Muscle layer of colon (tissue), 2 donors: Measurements from ENCODE around the gene NOTUM.
A peak's percentile ranks its signal among the peaks of the same experiment; 100 is the strongest.

Experiments used
- H3K27ac ChIP-seq: one replicate; pipeline ENCODE4 v1.7.0; 2013; ENCODE audit warnings: low read depth, mild to moderate bottlenecking, low read length, moderate library complexity
- H3K27me3 ChIP-seq, 2 donors: one replicate each; pipeline ENCODE4 v1.7.0; 2013; ENCODE audit warnings: low read length in 2 of 2, mild to moderate bottlenecking in 2 of 2; ENCODE audit not compliant: insufficient read depth in 2 of 2, control insufficient read depth in 1 of 2
- H3K36me3 ChIP-seq: one replicate; pipeline ENCODE4 v1.7.0; 2013; ENCODE audit warnings: mild to moderate bottlenecking, low read length; ENCODE audit not compliant: insufficient read depth
- H3K4me1 ChIP-seq: one replicate; pipeline ENCODE4 v1.7.0; 2013; ENCODE audit warnings: mild to moderate bottlenecking, low read length; ENCODE audit not compliant: insufficient read depth
- H3K4me3 ChIP-seq, 2 donors: one replicate each; pipeline ENCODE4 v1.7.0; 2013; ENCODE audit warnings: low read length in 2 of 2, low read depth in 1 of 2, mild to moderate bottlenecking in 1 of 2, moderate library complexity in 1 of 2
- H3K9ac ChIP-seq: one replicate; pipeline ENCODE4 v1.7.0; 2013; ENCODE audit warnings: low read length
- H3K9me3 ChIP-seq: one replicate; pipeline ENCODE4 v1.7.0; 2013; ENCODE audit warnings: mild to moderate bottlenecking, low read length
- donor health status: abdominal sarcoma.
- donor health status: Adenocarcinoma of cecum.

Gene NOTUM

GRCh38 chr17:81993729-81994592 is 33.0 kb upstream of the NOTUM start:
- no peaks in the 10 kb centered on the region for H3K27me3 ChIP-seq
- H3K4me3 ChIP-seq: no peak overlapping the region
- H3K9ac ChIP-seq: no peak overlapping the region
- H3K4me1 ChIP-seq: peaks cover 17% of the 10 kb centered on the region
- H3K27ac ChIP-seq: no peak overlapping the region
- no peaks in the 10 kb centered on the region for H3K9me3 ChIP-seq
- H3K36me3 ChIP-seq: no peaks in the 10 kb centered on the region

- H3K4me1 ChIP-seq: peaks cover 17% of the 10 kb centered on the region
- H3K27me3 ChIP-seq: no peaks in the 10 kb centered on the region
- H3K9ac ChIP-seq: peak overlapping the region; percentile 21
- H3K27ac ChIP-seq: peak overlapping the region; percentile 64
- H3K9me3 ChIP-seq: no peaks in the 10 kb centered on the region
- peak overlapping the region; percentile 31 to 53 for H3K4me3 ChIP-seq
- no peaks in the 10 kb centered on the region for H3K36me3 ChIP-seq
These were observed 31.5 kb upstream of the NOTUM start for GRCh38 chr17:81992306-81993102.

DNA sequence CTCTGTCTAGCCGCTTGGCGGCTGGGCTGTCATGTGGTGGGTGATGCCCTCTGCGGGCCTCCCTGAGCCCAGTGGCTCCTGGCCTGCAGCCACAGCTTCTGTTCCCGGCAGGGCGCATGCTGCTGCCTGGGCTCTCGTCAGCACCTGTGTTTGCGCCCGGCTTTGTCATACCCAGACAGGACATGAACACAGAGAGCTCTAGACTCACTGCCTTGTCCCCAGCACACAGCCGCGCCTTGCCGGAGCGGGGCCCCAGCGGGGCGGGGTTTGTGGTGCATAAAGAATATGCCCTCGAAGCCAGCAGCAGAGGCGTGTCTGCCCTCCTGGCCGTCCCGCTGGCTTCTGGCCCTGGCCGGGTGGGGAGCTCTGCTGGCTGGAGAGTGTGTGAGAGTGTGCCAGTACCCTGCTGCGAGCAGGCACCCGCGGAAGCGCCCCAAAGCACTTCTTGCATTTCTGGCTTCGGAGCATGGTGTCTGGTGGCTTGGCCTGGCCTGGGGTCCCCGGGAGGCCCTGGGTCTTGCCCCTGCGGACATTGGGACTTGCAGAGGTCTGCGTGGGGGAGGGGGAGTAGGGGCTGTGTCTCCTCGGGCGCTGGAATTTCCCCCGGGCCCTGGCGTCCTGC is 30.8 kb upstream of the NOTUM start:
- Histone ChIP-seq H3K9ac (peak overlapping the region; percentile 21), H3K27ac (peak overlapping the region; percentile 64), H3K27me3 (no peaks in the 10 kb centered on the region), H3K9me3 (no peaks in the 10 kb centered on the region), H3K4me1 (peaks cover 17% of the 10 kb centered on the region), H3K36me3 (no peaks in the 10 kb centered on the region), H3K4me3 (peak overlapping the region; percentile 31 to 53)

DNA sequence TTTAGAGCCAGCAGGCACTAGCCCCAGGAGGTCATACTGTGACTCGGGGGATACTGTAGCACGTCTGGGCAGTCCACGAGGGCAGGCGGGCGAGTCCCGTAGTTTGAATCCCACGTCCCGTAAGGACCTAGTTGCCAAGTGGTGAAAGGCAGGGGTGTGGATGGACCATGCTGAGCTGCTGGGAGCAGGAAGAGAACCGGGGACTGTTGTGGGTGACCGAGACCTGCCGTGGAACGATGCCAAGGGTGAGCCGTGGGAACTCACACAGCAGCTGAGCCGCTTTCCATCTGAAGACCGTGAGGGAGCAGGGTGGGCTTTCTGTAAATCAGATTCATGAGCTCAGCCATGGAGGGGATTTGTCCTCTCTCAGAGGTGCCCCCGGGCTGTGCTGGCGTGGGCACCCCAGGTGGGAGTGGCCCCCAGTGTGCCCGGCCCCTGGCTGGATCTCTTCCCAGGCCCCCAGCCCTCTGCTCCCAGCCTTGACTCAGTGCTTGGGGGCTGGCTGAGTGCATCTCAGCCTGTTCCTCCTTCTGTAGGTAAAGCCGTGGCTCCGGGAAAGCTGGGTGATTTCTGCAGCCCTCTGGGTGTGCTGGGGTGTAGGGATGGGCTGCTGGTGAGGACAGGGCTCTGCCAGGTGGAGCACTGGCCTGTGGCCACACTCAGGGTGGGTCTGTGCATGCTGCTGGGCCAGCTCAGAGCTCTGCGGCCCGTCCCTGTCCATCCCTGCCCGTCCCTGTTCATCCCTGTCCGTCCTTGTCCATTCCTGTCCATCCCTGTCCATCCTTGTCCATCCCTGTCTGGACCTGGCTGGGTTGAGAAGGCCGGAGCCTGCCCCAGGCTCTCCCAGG is 30.1 kb upstream of the NOTUM start:
- Histone ChIP-seq H3K27me3 (no peaks in the 10 kb centered on the region), H3K36me3 (peaks cover under 1% of the 10 kb centered on the region), H3K4me3 (peak overlapping the region in 1 of 2 donors; percentile 53), H3K4me1 (peaks cover 17% of the 10 kb centered on the region), H3K27ac (peak overlapping the region; percentile 64), H3K9ac (no peak overlapping the region), H3K9me3 (no peaks in the 10 kb centered on the region)

GRCh38 chr17:81987161-81987770 is 26.3 kb upstream of the NOTUM start:
- no peaks in the 10 kb centered on the region for H3K9me3 ChIP-seq
- H3K4me3 ChIP-seq: no peak overlapping the region
- no peaks in the 10 kb centered on the region for H3K27me3 ChIP-seq
- H3K9ac ChIP-seq: no peak overlapping the region
- H3K36me3 ChIP-seq: peaks cover 14% of the 10 kb centered on the region
- peaks cover 10% of the 10 kb centered on the region for H3K4me1 ChIP-seq
- H3K27ac ChIP-seq: no peak overlapping the region

GRCh38 chr17:81986606-81987005 is 25.6 kb upstream of the NOTUM start:
- Histone ChIP-seq H3K27ac (no peak overlapping the region), H3K9ac (no peak overlapping the region), H3K4me1 (peaks cover 7% of the 10 kb centered on the region), H3K4me3 (no peak overlapping the region), H3K9me3 (no peaks in the 10 kb centered on the region), H3K36me3 (peaks cover 14% of the 10 kb centered on the region), H3K27me3 (no peaks in the 10 kb centered on the region)

DNA sequence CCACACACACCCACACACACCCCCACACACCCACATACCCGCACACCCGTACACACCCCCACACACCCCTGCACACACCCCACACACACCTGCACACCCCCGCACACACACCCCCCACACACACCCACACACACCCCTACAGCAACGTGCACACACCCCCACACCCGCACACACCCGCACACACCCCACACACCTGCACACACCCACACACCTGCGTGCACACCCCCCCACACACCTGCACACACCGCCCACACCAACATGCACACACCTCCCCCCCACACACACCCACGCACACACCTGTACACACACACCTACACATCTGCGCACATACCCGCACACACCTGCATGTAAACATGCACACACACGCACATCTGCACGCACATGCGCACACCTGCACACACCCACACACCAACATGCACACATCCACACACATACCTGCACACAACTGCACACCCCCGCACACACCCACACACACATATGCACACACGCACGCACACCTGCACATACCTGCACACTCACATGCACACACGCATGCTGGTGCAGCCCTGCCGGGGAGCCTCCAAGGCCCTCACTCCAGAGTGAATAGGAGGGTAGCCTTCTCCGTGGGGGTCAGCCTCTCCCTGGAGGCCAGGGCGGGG is 23.9 kb upstream of the NOTUM start:
- Histone ChIP-seq H3K27ac (no peak overlapping the region), H3K9me3 (no peaks in the 10 kb centered on the region), H3K9ac (no peak overlapping the region), H3K4me3 (no peak overlapping the region), H3K36me3 (peaks cover 20% of the 10 kb centered on the region), H3K27me3 (no peaks in the 10 kb centered on the region), H3K4me1 (no peaks in the 10 kb centered on the region)

GRCh38 chr17:81983639-81984373 is 22.8 kb upstream of the NOTUM start:
- H3K4me1 ChIP-seq: no peaks in the 10 kb centered on the region
- no peak overlapping the region for H3K9ac ChIP-seq
- H3K9me3 ChIP-seq: no peaks in the 10 kb centered on the region
- H3K27me3 ChIP-seq: no peaks in the 10 kb centered on the region
- peaks cover 20% of the 10 kb centered on the region for H3K36me3 ChIP-seq
- no peak overlapping the region for H3K4me3 ChIP-seq
- no peak overlapping the region for H3K27ac ChIP-seq

DNA sequence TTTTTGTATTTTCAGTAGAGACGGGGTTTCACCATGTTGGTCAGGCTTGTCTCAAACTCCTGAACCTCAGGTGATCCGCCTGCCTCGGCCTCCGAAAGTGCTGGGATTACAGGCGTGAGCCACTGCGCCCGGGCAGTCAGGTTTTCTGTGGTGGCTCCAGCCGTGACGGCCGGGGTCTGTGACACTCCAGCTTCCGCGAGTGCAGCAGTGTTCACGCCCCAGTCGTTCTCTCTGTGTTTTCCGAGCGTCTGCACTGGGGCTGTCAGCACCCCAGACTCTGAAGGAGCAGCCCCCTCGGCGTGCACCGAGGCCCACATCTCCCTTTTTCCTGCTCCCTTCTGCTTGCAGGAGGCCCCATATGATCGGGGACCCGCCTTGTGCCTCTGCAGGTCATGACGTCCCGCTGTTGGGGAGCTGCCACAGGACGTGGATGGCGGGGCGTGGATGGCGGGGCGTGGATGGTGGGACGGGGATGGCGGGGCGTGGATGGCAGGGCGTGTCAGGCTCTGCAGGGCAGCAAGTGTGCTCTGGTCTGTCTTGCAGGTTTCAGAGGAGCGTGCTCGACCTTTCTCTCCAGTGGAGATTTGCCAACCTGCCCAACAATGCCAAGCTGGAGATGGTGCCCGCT is 22.1 kb upstream of the NOTUM start:
- Histone ChIP-seq H3K9me3 (no peaks in the 10 kb centered on the region), H3K36me3 (peaks cover 20% of the 10 kb centered on the region), H3K4me1 (no peaks in the 10 kb centered on the region), H3K4me3 (no peak overlapping the region), H3K27me3 (no peaks in the 10 kb centered on the region), H3K27ac (no peak overlapping the region), H3K9ac (no peak overlapping the region)
